Psoas muscle (tissue), 8 donors: Measurements from ENCODE around the gene SARM1. TPM values are rescaled to one million over a fixed set of nuclear protein-coding genes. Genes with fewer than 3 reads are reported as not detected.

ENCODE experiments used
- ATAC-seq, 4 donors: fragments of 200-7000 bp; cut with Tn5 transposase; one replicate each; pipeline ENCODE4 v1.9.1; 2020; ENCODE audit warnings: moderate library complexity in 3 of 4, mild to moderate bottlenecking in 2 of 4
- DNase-seq, 2 donors: peaks; one replicate each; pipeline ENCODE4 v3.0.0-alpha.2; 2020
- H3K27ac ChIP-seq: fragments of 200-600 bp; one replicate; pipeline ENCODE4 v1.8.0; 2022
- H3K27me3 ChIP-seq, 3 donors: fragments of 200-600 bp in 1 of 3; one replicate each; pipeline versions ENCODE4 v1.6.1 to v1.8.0; 2013 to 2022; ENCODE audit warnings: low read length in 2 of 3, mild to moderate bottlenecking in 2 of 3, moderate library complexity in 1 of 3; ENCODE audit not compliant: insufficient read depth in 3 of 3
- H3K36me3 ChIP-seq, 2 donors: fragments of 200-600 bp in 1 of 2; one replicate each; pipeline versions ENCODE4 v1.6.1 to v1.8.0; 2013 to 2022; ENCODE audit warnings: low read depth in 1 of 2, mild to moderate bottlenecking in 1 of 2, moderate library complexity in 1 of 2; ENCODE audit not compliant: insufficient read depth in 1 of 2
- H3K4me1 ChIP-seq: fragments of 200-600 bp; one replicate; pipeline ENCODE4 v1.8.0; 2022
- H3K4me3 ChIP-seq: fragments of 200-600 bp; one replicate; pipeline ENCODE4 v1.8.0; 2022; ENCODE audit warnings: mild to moderate bottlenecking
- H3K9me3 ChIP-seq: fragments of 200-600 bp; one replicate; pipeline ENCODE4 v1.8.0; 2022
- CTCF ChIP-seq: fragments of 200-600 bp; IDR thresholded peaks from one replicate; pipeline ENCODE4 v1.8.0; 2022; ENCODE audit warnings: antibody characterized with exemption
- WGBS, 3 donors: extraction: QIAGEN DNeasy Blood & Tissue Kit; methylation state at CpG; one replicate each; pipeline versions ENCODE4 v1.1.6 to v1.1.7; 2013; 5-methylcytosine and 5-hydroxymethylcytosine counted together
- intact Hi-C, 2 donors: fragments of 100-400 bp; cut with DNase I; formaldehyde crosslinking; loops; one replicate each; pipeline versions ENCODE4 v1.11.0 to v1.14.2; 2022
- long read RNA-seq, 2 donors: library from polyadenylated mRNA; unstranded; transcript quantifications; one replicate each; pipeline ENCODE4 v2.0.0, GENCODE V29; 2021
- polyA plus RNA-seq, 3 donors: library from polyadenylated mRNA; stranded (reverse); fragments of 200-250 nt; gene quantifications; one replicate each; pipeline ENCODE4 v1.2.3, GENCODE V29; 2013
- total RNA-seq, 4 donors: library from RNA; stranded (reverse); fragmentation: NEBNext Ultra II Directional in 2 of 4; extraction: Animal tissue kit (Norgen Biotek cat#: 25700) in 2 of 4; gene quantifications; one replicate each; pipeline versions ENCODE4 v1.2.1 to v1.2.4, GENCODE V29; 2021 to 2023
- donor health status: healthy with polysubstance abuse.
- donor health status: DM: no; HTN: no; CAD: no; lungs with moderate emphysema.
- donor health status: Bipolar disorder and iron deficiency.
- donor health status: healthy.
- donor health status: DM: yes; HTN: yes; CAD: no.
- donor health status: DM: no; HTN: no; CAD: no.
- donor health status: DM: no; HTN: no; CAD: no.
- donor health status: DM: yes; HTN: yes; CAD: no.

Gene SARM1
- total RNA-seq (1 to 10 TPM; 1.8 to 2.2 (median 1.9) TPM), polyA plus RNA-seq (under 1 TPM; 0.77 to 0.91 (median 0.82) TPM)
- long read RNA-seq, donor 1 = 0 reads
- long read RNA-seq, donor 2, partial matches to known transcripts = 1 of 2 reads
- long read RNA-seq, donor 2, other reads (novel, unspliced or antisense) = 1 of 2 reads

- TF ChIP-seq CTCF = no peak
- peak; percentile 86 to 89 for DNase-seq
- peak; percentile 70 to 85 (median 76) for ATAC-seq
- Histone ChIP-seq H3K4me3 (peak within 1 kb of the TSS; percentile 73), H3K4me1 (peaks cover 12% of the 10 kb centered on the region), H3K27ac (peak within 1 kb of the TSS; percentile 38), H3K27me3 (no peaks in the 10 kb centered on the region), H3K36me3 (no peaks in the 10 kb centered on the region), H3K9me3 (no peaks in the 10 kb centered on the region)
- intact Hi-C loops = no loop called here
- 1% methylated on average over 60 to 80 of the region's 80 CpGs for WGBS, 3 donors
These were observed at the start of gene SARM1 for GRCh38 chr17:28371245-28372202. Gene SARM1, plus strand, starts transcription at chr17:28371694. Its CDS starts 339 bp downstream, at chr17:28372033.

DNA sequence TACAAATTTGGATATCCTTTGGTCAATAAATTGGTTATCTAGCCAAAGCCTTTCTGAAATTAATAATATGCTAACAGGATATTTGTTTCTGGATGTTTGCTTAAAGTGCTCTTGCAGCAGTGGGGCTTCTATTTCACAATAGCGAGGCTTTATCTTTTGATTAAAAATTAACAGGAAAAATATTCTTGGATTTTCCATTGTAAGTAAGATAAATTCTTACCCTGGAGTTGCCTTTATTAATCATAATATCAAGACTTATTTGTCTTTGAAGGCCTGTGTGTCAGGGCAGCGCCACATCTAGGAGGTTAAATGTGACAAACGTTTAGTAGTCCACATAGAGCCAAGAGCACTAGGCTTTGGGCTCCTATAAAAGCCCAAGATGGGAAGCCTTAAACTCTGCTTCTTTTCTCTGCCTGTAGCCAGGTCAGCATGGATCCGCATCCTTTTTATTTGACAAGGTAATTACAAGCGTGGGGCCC lies 47.2 kb upstream of the SARM1 start:
- DNase-seq = no peak
- no peaks in the 10 kb centered on the region for H3K27me3 ChIP-seq
- WGBS, 3 donors = 86 to 91% (median 88%) methylated on average over 5 of the region's 5 CpGs
- H3K4me1 ChIP-seq = peaks cover 6% of the 10 kb centered on the region
- no peak for TF ChIP-seq CTCF
- ATAC-seq = no peak
- no peak overlapping the region for H3K4me3 ChIP-seq
- peaks cover 2 to 33% of the 10 kb centered on the region in 2 donors for H3K36me3 ChIP-seq
- H3K27ac ChIP-seq = no peak overlapping the region
- intact Hi-C loops = no loop called here
- no peaks in the 10 kb centered on the region for H3K9me3 ChIP-seq

DNA sequence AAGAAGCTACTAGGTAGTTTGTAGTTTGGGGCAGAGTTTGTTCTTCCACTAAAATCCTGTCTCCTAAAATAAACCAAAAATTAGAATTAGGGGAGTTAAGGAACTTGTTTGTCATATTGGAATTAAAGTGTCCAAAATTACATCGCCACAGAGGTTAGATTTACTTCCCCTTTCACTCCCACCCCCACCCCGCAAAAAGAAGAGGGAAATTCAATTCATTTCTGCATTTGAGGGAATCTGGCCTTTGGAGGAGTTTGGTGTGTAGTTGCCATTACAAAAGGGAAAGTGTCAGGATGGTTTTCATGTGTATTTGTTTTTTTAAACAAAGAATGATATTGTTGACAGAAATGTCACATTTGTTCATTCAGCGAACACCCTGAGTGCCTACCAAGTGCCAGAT lies 46.7 kb upstream of the SARM1 start:
- H3K4me1 ChIP-seq = peaks cover 3% of the 10 kb centered on the region
- ATAC-seq = no peak
- no peak overlapping the region for H3K4me3 ChIP-seq
- no peak overlapping the region for H3K27ac ChIP-seq
- no peak for TF ChIP-seq CTCF
- no peak for DNase-seq
- 89 to 94% (median 90%) methylated on average over 3 of the region's 3 CpGs for WGBS, 3 donors
- H3K27me3 ChIP-seq = no peaks in the 10 kb centered on the region
- no peaks in the 10 kb centered on the region for H3K9me3 ChIP-seq
- intact Hi-C loops = no loop called here
- H3K36me3 ChIP-seq = peaks cover 2 to 38% of the 10 kb centered on the region in 2 donors

DNA sequence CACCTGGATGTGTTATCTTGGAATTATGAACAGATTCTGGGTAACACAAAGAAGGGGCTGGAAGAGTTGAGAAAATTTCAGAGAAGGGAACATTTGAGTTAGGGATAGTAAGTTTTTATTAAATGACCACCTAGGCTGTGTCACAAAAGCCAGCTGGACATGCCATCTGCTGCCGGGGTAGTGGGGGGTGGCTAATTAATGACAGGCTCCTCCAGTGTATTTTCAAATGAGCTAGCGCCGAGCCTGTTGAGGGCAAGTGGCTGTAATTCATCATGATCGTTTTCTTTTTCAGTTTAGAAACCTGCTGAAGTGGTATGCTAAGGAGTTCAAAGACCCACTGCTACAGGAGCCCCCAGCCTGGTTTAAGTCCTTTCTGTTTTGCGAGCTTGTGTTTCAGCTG lies 46.3 kb upstream of the SARM1 start:
- Histone ChIP-seq H3K36me3 (peaks cover 2 to 42% of the 10 kb centered on the region in 2 donors), H3K4me3 (no peak overlapping the region), H3K4me1 (no peaks in the 10 kb centered on the region), H3K27ac (no peak overlapping the region), H3K27me3 (no peaks in the 10 kb centered on the region), H3K9me3 (no peaks in the 10 kb centered on the region)
- WGBS, 3 donors = 51 to 56% (median 55%) methylated on average over 5 of the region's 5 CpGs
- no peak for DNase-seq
- TF ChIP-seq CTCF = no peak
- ATAC-seq = no peak
- intact Hi-C loops = no loop called here
